Right kidney (tissue), 1 donor: ENCODE results near the gene DLL1.
A peak's percentile ranks its signal among the peaks of the same experiment; 100 is the strongest.

Source experiments
- DNase-seq: peaks from one replicate; pipeline ENCODE4 v3.0.0-alpha.2; 2016

Gene DLL1

DNA sequence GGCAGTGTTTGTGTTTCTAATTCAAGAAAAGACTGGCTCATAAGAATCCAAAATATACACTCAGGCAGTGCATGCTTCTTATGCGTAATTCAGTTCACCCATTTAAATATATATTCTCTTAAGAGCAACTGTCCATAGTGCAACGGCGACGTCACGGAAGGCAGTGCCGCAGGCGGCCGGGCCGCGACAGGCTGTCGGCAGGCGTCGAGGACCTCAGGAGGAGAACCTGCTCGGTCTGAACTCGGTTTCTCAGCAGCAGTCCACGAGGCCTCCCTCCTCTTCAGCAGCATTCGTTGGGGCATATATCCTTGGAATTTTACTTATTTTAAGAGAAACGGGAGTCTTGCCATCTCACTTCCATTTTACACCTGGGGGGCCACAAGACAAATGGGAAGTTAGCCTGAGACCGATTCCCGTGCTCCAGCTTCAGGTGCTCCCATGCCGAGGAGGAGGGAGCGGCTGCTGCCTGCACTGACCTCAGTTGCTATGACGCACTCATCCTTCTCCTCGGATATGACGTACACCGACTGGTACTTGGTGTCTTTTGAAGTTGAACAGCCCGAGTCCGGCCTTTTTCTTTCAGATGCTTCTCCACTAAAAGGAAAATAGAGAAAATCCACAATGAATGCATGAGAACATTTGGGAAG, 8.2 kb downstream of the DLL1 start:
- no peak for DNase-seq

- DNase-seq = no peak
Observed at GRCh38 chr6:170281331-170282292, 9.3 kb downstream of the DLL1 start.

- DNase-seq = no peak
Observed at GRCh38 chr6:170280689-170281045, 10.2 kb downstream of the DLL1 start.

DNA sequence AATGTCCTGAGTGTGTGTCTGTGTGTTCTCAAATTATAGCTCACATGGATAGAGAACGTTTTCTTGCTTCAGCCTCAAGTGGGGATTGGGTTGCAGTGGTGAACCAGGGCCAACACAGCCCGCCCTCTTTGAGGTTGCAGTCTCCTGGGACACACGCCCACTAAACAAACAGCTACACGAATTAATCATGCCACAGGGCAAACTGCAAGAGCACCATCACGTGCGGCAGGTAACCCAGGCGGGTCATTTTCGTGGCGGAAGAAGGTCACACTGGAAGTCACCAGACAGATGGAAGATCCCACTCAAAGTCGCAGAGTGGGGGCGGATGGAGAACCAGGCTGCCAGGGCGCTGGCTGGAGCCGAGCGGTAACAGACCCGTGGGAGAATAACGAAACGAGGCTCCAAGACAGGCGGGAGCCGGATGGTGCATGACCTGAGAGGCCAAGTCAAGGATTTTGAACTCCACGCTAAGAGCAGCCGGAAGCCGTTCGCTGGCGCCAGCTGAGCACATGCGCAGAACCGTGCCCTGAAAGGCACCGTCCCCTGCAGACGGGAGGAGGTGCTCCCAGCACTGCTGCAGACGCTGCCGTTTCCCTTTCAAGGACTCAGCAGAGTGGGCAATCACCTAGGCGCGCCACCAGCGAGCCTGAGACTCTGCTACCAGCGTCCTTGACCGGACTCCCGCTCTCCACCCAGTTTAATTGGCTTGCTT, 10.7 kb downstream of the DLL1 start:
- DNase-seq = peak; percentile 71

DNA sequence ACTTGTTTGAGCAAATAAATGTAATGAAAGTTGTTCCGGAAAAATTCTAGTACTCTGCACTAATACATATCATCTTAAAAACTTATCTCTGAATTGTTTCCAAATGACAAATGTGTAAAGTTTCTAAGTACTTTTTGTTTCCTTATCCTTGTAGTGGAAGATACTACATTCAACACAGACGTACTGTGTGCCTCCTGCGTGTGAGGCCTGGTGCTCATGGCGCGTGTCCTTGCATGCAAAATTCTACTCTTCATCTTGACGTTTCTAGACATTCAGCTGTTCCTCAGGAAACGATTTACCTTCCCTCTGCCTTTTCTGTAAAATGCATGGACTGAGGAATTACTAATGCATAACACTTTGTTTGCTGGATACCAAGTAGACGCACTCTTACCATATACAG, 11.5 kb downstream of the DLL1 start:
- DNase-seq = no peak

GRCh38 chr6:170278743-170279094, 12.2 kb downstream of the DLL1 start:
- no peak for DNase-seq

DNA sequence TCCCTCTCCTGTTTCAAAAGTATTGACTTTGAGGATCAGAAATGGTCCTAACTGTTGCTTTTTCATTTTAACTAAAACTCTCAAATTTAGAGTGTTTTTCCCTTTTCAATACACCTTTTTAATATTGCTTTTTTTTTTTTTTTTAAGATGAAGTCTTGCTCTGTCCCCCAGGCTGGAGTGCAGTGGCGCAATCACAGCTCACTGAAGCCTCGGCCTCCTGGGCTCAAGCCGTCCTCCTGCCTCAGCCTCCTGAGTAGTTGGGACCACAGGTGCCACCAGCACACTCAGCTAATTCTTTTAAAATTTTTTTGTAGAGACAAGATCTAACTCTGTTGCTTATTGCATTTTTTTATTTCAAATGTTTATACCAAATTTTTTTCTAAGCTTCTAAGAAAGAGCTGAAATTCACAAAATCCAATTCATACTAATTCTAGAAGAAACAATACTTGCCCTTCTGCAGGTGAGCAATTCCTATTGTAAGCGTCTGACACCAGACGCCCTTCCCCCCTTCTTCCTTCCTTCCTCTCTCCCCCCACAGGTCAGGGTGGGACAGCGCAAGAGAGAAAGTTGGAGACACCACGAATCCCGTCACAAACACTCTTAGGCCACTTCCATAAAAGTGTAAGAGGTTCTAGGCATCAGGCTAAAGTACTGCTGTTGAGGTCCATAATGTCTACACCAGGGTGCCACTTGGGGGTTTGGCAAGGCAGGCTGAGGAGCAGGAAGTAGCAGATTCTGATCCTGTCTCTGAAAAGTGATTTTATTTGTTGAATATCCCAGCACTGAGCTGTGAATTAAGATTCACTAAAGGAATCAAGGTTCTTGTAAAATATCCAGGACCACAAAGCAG, 12.8 kb downstream of the DLL1 start:
- DNase-seq = no peak

- DNase-seq = no peak
Observed at GRCh38 chr6:170276369-170277057, 14.4 kb downstream of the DLL1 start.

DNA sequence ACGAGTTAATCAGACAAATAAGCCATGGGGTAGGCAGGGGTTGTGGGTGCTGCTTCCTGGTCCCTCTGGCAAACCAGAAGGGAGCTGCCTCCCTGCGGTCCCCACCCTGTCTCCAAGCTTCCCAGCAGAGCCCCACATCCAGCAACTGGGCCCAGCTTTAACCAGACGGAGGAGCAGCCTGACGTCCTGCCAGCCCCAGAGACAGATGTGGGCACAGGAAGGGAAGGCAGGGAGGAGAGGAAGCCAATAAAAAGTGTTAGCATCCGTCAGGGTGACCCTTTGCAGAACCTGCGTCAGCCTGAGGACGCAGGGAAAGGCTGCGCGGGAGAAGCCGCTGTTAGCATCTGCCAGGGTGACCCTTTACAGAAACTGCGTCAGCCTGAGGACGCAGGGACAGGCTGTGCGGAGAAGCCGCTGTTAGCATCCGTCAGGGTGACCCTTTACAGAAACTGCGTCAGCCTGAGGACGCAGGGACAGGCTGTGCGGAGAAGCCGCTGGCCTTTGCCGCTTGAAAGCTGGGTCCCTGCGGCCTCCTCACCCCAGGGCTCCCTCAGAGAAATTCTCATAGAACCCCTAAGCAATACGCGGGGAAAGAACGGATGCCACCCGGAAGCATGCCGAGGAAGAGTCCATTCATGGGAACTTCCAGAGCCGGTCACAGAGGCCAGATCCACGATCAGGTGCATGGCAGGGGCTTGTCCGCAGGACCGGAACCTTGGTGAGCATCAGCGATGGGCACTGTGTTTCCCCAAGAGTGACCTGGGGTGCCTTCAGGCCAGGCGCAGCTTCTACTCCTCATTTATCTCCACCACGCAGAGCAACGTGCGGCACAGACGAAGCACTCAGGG, 15.9 kb downstream of the DLL1 start:
- no peak for DNase-seq

DNA sequence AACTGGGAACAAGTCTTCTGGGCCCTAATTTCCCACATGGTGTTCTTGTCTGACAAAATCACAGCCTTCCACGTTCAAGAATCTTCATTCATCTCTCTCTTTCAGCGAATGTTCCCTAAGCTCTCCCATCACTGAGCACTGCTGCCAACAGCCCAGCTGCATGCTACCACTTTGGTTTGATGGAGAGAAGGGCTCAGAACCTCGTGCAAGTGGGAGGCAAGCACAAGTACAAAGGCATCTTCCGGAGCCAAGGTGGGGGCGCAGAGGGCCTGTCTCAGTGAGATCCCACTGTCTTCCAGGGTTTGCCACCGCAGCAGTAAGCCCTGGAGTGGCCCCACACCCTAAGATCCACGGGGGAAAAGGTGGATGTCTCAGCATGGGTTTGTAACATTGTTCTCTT, 17.2 kb downstream of the DLL1 start:
- DNase-seq = no peak

DNA sequence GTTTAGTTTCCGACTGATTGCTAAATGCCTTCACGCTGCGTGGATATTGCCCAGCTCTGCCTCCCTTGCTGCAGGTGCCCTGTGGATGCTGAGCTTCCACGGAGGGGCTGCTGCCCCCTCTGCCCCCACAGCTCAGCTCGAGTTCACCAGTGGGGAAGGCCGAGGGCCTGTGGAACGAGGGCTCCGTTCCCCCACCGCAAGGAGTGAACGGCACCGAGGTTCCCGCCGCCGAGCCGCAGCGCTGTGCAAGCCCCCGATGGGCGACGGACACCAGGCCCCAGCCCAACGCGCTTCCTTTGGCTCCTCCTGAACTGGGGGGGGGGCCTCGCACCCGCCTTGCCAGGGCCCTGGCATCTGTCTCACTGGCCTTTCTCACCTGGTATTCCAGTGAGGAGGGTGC, 17.7 kb downstream of the DLL1 start:
- no peak for DNase-seq

GRCh38 chr6:170272341-170273065, 18.4 kb downstream of the DLL1 start:
- no peak for DNase-seq

GRCh38 chr6:170271771-170272314, 19.0 kb downstream of the DLL1 start:
- DNase-seq = no peak

- DNase-seq = no peak
Observed at GRCh38 chr6:170270984-170271593, 19.8 kb downstream of the DLL1 start.

DNA sequence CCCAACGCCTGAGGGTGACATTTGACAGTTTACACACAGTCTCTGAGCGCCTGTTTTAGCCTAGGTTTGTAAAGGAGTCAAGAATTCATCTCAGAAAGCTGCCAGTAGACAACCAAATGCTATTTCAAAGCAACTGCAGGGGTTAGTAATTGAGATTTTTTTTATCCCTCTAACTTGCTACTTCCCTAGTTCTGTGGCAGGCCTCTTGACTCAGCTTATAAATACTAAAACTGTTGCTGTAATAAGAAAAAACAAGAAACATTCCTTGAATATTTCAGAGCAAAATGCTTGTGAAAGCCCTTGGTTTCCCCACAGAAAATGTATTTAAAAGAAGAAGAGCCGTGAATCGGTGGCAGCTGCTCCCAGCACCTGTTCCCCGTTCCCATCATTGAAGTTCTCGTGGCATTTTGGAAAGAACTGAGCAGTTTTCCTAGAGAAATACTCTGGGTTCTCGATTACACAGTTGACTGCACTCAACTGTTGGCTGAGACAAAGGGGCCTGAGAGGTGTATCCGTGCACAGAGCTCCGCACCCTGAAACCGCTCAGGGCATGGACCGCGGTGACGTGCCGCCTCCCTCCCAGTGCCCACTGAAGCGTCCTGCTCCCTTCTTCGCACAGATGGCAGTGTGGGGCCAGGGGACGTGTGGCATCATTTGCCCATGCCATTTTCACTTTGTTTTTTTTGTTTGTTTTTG, 20.9 kb downstream of the DLL1 start:
- DNase-seq = peak; percentile 56

DNA sequence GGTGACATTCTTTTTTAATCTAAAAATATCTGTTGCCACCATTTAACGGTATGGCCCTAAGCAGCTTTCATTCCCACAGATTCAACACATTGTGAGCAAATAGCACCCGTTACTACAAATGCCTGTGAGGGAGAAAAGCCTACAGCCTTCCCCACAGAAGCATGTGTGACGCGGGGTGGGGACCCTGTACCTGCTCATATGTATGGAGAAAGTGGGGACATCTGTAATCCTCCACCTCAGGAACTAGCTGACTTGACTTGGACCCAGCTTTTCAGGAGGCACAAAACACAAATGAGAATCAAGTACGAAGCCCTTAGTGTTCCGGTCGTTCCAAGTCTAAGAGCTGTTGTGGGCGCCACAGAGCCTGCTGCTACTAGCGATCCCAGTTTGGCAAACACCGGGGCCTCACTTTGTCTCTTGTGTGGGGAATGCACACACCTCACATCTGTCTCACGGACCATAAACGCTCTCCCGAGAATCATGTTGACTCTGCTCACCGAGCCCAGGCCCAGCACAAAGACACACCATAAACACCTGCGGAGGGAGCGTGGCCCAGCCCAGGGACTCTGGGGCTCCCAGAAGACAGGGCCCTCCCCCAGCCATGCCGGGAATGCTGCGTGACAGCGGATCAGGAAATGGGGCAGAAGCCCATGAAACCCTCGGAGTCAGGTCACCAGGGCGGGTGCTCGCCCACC, 21.6 kb downstream of the DLL1 start:
- DNase-seq = no peak

DNA sequence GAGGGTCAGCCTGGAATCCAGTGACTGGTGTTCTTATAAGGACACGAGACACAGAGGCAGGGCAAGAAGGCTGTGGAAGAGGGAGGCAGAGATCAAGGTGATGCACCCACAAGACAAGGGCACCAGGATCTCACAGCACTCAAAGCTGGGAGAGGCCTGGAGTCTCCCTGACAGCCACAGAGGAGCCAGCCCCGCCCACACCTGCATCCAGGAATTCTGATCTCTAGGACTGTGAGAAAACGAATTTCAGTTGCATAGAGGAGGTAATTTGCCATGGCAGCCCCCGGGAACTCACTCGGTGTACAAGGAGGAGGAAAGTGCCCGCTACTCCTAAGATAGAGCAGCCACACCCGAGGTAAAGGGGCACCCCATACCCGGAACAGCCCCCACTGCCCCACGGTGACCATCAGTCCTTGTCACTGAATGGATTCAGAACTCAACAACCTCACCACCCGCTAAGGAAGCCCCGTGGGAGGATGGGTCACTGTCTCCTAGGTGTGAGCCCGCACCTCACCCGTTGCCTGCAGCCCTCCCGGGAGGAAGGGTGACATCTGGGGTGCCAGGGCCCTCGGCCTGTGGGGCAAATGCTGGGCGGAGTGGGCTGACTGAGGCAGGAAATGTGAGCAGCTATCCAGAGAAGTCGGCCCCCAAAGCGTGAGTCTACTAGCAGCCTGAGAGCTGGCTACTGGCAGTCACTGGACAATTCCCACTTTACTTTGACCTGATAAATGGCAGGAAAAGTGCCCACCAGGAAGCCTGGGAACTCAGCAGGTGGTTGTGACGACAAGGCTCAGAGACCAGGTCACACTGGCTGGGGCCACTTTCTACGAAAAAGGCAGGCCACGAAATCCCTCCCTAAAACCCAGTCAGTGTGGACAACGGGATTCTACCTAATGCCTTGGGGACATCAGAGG, 22.4 kb downstream of the DLL1 start:
- no peak for DNase-seq
